ENCODE data around the gene TMEM168.

DNA sequence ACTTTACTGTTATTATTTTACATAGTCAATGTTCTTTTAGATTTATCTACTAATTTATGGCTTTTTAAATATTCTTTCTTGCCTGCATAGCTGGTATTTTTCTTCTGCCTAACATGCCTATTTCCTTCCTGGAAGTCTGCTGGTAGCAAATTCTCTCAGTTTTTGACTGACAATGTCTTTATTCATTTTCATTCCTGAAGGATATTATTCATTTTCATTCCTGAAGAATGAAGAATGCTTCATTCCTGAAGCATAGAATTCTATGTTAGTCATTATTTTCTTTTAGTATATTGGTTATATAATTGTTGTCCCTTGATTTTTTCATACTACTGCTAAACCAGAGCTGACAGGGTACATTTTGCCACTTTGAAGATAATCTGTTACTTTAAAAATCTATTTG is 41.8 kb downstream of the TMEM168 start:
- TF ChIP-seq, protein P1, sequence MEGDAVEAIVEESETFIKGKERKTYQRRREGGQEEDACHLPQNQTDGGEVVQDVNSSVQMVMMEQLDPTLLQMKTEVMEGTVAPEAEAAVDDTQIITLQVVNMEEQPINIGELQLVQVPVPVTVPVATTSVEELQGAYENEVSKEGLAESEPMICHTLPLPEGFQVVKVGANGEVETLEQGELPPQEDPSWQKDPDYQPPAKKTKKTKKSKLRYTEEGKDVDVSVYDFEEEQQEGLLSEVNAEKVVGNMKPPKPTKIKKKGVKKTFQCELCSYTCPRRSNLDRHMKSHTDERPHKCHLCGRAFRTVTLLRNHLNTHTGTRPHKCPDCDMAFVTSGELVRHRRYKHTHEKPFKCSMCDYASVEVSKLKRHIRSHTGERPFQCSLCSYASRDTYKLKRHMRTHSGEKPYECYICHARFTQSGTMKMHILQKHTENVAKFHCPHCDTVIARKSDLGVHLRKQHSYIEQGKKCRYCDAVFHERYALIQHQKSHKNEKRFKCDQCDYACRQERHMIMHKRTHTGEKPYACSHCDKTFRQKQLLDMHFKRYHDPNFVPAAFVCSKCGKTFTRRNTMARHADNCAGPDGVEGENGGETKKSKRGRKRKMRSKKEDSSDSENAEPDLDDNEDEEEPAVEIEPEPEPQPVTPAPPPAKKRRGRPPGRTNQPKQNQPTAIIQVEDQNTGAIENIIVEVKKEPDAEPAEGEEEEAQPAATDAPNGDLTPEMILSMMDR (IDR thresholded peaks at IDR 0.05), result no peak
- no peak for TF ChIP-seq EZH2phosphoT487 (IDR thresholded peaks at IDR 0.05)
